Stomach (tissue), 4 donors: ENCODE measurements around the gene RIN3.

Source experiments
- EP300 ChIP-seq: sonication (generic); formaldehyde crosslinking; IDR thresholded peaks from one replicate; pipeline ENCODE4 v1.6.1; 2017; ENCODE audit warnings: antibody characterized with exemption
- POLR2A ChIP-seq, 4 donors: fragments of 450-650 bp; IDR thresholded peaks; one replicate each; pipeline ENCODE4 v1.6.1; 2016; ENCODE audit warnings: antibody characterized with exemption in 4 of 4, control low read depth in 2 of 4, mild to moderate bottlenecking in 1 of 4, moderate library complexity in 1 of 4

- TF ChIP-seq POLR2A (IDR thresholded peaks at IDR 0.05) (no peak), EP300 (no peak)
These were observed 61.6 kb downstream of the RIN3 start for GRCh38 chr14:92575061-92575747.
